AG20443 (cell line): ENCODE measurements around the gene CIAO2A.
"Not testable (repeated sequence)": the region's sequence is repeated elsewhere in the genome, so short reads cannot be mapped to it uniquely, and the experiment has no call there.

ENCODE experiments used
- DNase-seq: peaks from one replicate; pipeline ENCODE4 v3.0.0; 2012; ENCODE audit warnings: low spot score, mixed read lengths

Gene CIAO2A

GRCh38 chr15:64093627-64094417 is at the start of gene CIAO2A:
Gene CIAO2A (minus strand): TSS chr15:64093838. CDS start chr15:64093768, 70 bp downstream.
- peak; percentile 93 for DNase-seq

- no peak for DNase-seq
These were observed 49.6 kb upstream of the CIAO2A start for GRCh38 chr15:64143276-64143675.

GRCh38 chr15:64141798-64142512 is 48.3 kb upstream of the CIAO2A start:
- no peak for DNase-seq

GRCh38 chr15:64138331-64138941 is 44.8 kb upstream of the CIAO2A start:
- DNase-seq, result no peak

- DNase-seq, result no peak
These were observed 43.7 kb upstream of the CIAO2A start for GRCh38 chr15:64137226-64137833.

- DNase-seq, result no peak
These were observed 42.7 kb upstream of the CIAO2A start for GRCh38 chr15:64136347-64136746.

- no peak for DNase-seq
These were observed 40.7 kb upstream of the CIAO2A start for GRCh38 chr15:64134345-64134829.

GRCh38 chr15:64133623-64134344 is 40.1 kb upstream of the CIAO2A start:
- no peak for DNase-seq

- no peak for DNase-seq
These were observed 38.6 kb upstream of the CIAO2A start for GRCh38 chr15:64132217-64132616.

GRCh38 chr15:64131547-64131946 is 37.9 kb upstream of the CIAO2A start:
- DNase-seq, result no peak

GRCh38 chr15:64130159-64130558 is 36.5 kb upstream of the CIAO2A start:
- no peak for DNase-seq

GRCh38 chr15:64127521-64128270 is 34.1 kb upstream of the CIAO2A start:
- no peak for DNase-seq

GRCh38 chr15:64125978-64126377 is 32.3 kb upstream of the CIAO2A start:
- no peak for DNase-seq

- no peak for DNase-seq
These were observed 29.3 kb upstream of the CIAO2A start for GRCh38 chr15:64122936-64123351.

GRCh38 chr15:64122444-64122843 is 28.8 kb upstream of the CIAO2A start:
- no peak for DNase-seq

- no peak for DNase-seq
These were observed 28.0 kb upstream of the CIAO2A start for GRCh38 chr15:64121614-64122013.

- DNase-seq, result not testable (repeated sequence)
These were observed 26.7 kb upstream of the CIAO2A start for GRCh38 chr15:64120322-64120721.

- DNase-seq, result no peak
These were observed 24.3 kb upstream of the CIAO2A start for GRCh38 chr15:64117759-64118487.

- peak; percentile 65 for DNase-seq
These were observed 19.3 kb upstream of the CIAO2A start for GRCh38 chr15:64112904-64113303.

- DNase-seq, result no peak
These were observed 18.6 kb upstream of the CIAO2A start for GRCh38 chr15:64112073-64112772.
